WTC11 (cell line): Measurements from ENCODE around the gene CDH20.

Experiments
- MAX ChIP-seq: sonication (generic); formaldehyde crosslinking; IDR thresholded peaks from 2 replicates; pipeline ENCODE4 v1.8.0; 2022; ENCODE audit warnings: mild to moderate bottlenecking, missing genetic modification reagents
- MLX ChIP-seq: sonication (generic); formaldehyde crosslinking; IDR thresholded peaks from 2 replicates; pipeline ENCODE4 v1.8.1; 2023; ENCODE audit warnings: mild to moderate bottlenecking, missing genetic modification reagents, moderate library complexity
- NR2C2 ChIP-seq: sonication (generic); formaldehyde crosslinking; IDR thresholded peaks from 2 replicates; pipeline ENCODE4 v1.8.0; 2022; ENCODE audit warnings: mild to moderate bottlenecking, missing genetic modification reagents
- PRRX2 ChIP-seq: fragments of 250-450 bp; sonication (Bioruptor Pico); IDR thresholded peaks from 2 replicates; pipeline ENCODE4 v1.8.0; 2021; ENCODE audit warnings: mild to moderate bottlenecking
- TCF7 ChIP-seq: sonication (generic); formaldehyde crosslinking; IDR thresholded peaks from 2 replicates; pipeline ENCODE4 v1.8.0; 2022; ENCODE audit warnings: mild to moderate bottlenecking, low read depth, missing genetic modification reagents, moderate library complexity
- ZNF121 ChIP-seq: sonication (generic); formaldehyde crosslinking; IDR thresholded peaks from 2 replicates; pipeline ENCODE4 v1.8.0; 2023; ENCODE audit warnings: missing genetic modification reagents
- TF ChIP-seq, protein P1 (sequence below): fragments of 200-600 bp; IDR thresholded peaks from 2 replicates; pipeline ENCODE4 v1.8.0; 2022; ENCODE audit warnings: antibody characterized with exemption
- TF ChIP-seq, protein P2 (sequence below): sonication (generic); formaldehyde crosslinking; IDR thresholded peaks from 2 replicates; pipeline ENCODE4 v1.8.0; 2022; ENCODE audit warnings: missing genetic modification reagents
- TF ChIP-seq, protein P3 (sequence below): sonication (generic); formaldehyde crosslinking; IDR thresholded peaks from 2 replicates; pipeline ENCODE4 v1.8.0; 2022; ENCODE audit warnings: mild to moderate bottlenecking, missing genetic modification reagents
- TF ChIP-seq, protein P4 (sequence below): sonication (generic); formaldehyde crosslinking; IDR thresholded peaks from 2 replicates; pipeline ENCODE4 v1.8.0; 2023; ENCODE audit warnings: missing genetic modification reagents
- TF ChIP-seq, protein P5 (sequence below): sonication (generic); formaldehyde crosslinking; IDR thresholded peaks from 2 replicates; pipeline ENCODE4 v1.8.1; 2023; ENCODE audit warnings: mild to moderate bottlenecking, missing genetic modification reagents, moderate library complexity

- TF ChIP-seq, protein P1, sequence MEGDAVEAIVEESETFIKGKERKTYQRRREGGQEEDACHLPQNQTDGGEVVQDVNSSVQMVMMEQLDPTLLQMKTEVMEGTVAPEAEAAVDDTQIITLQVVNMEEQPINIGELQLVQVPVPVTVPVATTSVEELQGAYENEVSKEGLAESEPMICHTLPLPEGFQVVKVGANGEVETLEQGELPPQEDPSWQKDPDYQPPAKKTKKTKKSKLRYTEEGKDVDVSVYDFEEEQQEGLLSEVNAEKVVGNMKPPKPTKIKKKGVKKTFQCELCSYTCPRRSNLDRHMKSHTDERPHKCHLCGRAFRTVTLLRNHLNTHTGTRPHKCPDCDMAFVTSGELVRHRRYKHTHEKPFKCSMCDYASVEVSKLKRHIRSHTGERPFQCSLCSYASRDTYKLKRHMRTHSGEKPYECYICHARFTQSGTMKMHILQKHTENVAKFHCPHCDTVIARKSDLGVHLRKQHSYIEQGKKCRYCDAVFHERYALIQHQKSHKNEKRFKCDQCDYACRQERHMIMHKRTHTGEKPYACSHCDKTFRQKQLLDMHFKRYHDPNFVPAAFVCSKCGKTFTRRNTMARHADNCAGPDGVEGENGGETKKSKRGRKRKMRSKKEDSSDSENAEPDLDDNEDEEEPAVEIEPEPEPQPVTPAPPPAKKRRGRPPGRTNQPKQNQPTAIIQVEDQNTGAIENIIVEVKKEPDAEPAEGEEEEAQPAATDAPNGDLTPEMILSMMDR = no peak
- no peak for TF ChIP-seq TCF7 (CRISPR knock-in tag)
- TF ChIP-seq, protein P2, sequence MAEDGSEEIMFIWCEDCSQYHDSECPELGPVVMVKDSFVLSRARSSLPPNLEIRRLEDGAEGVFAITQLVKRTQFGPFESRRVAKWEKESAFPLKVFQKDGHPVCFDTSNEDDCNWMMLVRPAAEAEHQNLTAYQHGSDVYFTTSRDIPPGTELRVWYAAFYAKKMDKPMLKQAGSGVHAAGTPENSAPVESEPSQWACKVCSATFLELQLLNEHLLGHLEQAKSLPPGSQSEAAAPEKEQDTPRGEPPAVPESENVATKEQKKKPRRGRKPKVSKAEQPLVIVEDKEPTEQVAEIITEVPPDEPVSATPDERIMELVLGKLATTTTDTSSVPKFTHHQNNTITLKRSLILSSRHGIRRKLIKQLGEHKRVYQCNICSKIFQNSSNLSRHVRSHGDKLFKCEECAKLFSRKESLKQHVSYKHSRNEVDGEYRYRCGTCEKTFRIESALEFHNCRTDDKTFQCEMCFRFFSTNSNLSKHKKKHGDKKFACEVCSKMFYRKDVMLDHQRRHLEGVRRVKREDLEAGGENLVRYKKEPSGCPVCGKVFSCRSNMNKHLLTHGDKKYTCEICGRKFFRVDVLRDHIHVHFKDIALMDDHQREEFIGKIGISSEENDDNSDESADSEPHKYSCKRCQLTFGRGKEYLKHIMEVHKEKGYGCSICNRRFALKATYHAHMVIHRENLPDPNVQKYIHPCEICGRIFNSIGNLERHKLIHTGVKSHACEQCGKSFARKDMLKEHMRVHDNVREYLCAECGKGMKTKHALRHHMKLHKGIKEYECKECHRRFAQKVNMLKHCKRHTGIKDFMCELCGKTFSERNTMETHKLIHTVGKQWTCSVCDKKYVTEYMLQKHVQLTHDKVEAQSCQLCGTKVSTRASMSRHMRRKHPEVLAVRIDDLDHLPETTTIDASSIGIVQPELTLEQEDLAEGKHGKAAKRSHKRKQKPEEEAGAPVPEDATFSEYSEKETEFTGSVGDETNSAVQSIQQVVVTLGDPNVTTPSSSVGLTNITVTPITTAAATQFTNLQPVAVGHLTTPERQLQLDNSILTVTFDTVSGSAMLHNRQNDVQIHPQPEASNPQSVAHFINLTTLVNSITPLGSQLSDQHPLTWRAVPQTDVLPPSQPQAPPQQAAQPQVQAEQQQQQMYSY (CRISPR knock-in tag) = no peak
- TF ChIP-seq, protein P3, sequence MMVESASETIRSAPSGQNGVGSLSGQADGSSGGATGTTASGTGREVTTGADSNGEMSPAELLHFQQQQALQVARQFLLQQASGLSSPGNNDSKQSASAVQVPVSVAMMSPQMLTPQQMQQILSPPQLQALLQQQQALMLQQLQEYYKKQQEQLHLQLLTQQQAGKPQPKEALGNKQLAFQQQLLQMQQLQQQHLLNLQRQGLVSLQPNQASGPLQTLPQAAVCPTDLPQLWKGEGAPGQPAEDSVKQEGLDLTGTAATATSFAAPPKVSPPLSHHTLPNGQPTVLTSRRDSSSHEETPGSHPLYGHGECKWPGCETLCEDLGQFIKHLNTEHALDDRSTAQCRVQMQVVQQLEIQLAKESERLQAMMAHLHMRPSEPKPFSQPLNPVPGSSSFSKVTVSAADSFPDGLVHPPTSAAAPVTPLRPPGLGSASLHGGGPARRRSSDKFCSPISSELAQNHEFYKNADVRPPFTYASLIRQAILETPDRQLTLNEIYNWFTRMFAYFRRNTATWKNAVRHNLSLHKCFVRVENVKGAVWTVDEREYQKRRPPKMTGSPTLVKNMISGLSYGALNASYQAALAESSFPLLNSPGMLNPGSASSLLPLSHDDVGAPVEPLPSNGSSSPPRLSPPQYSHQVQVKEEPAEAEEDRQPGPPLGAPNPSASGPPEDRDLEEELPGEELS (CRISPR knock-in tag) = no peak
- no peak for TF ChIP-seq ZNF121
- no peak for TF ChIP-seq NR2C2 (CRISPR knock-in tag)
- TF ChIP-seq, protein P4, sequence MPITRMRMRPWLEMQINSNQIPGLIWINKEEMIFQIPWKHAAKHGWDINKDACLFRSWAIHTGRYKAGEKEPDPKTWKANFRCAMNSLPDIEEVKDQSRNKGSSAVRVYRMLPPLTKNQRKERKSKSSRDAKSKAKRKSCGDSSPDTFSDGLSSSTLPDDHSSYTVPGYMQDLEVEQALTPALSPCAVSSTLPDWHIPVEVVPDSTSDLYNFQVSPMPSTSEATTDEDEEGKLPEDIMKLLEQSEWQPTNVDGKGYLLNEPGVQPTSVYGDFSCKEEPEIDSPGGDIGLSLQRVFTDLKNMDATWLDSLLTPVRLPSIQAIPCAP (CRISPR knock-in tag) = no peak
- TF ChIP-seq PRRX2 (CRISPR knock-in tag) = no peak
- no peak for TF ChIP-seq MLX (CRISPR knock-in tag)
- no peak for TF ChIP-seq MAX (CRISPR knock-in tag)
- TF ChIP-seq, protein P5, sequence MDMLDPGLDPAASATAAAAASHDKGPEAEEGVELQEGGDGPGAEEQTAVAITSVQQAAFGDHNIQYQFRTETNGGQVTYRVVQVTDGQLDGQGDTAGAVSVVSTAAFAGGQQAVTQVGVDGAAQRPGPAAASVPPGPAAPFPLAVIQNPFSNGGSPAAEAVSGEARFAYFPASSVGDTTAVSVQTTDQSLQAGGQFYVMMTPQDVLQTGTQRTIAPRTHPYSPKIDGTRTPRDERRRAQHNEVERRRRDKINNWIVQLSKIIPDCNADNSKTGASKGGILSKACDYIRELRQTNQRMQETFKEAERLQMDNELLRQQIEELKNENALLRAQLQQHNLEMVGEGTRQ (CRISPR knock-in tag) = no peak
Measured at GRCh38 chr18:61591253-61591652, 258.0 kb downstream of the CDH20 start.
